Activated CD4-positive, CD25-positive, alpha-beta regulatory T cell treated with anti-CD3 and anti-CD28 coated beads, Interleukin-2, amount 50 U/mL, for 24 hours (primary cell): ENCODE results near the gene SYT2.
"Not testable (repeated sequence)": the region's sequence is repeated elsewhere in the genome, so short reads cannot be mapped to it uniquely, and the experiment has no call there.

Experiments
- ATAC-seq, 2 donors: fragments of 150-1000 bp; cut with Tn5 transposase; one replicate each; pipeline ENCODE4 v1.10.0; 2021; ENCODE audit warnings: mild to moderate bottlenecking in 1 of 2, moderate library complexity in 1 of 2

The SYT2 gene

DNA sequence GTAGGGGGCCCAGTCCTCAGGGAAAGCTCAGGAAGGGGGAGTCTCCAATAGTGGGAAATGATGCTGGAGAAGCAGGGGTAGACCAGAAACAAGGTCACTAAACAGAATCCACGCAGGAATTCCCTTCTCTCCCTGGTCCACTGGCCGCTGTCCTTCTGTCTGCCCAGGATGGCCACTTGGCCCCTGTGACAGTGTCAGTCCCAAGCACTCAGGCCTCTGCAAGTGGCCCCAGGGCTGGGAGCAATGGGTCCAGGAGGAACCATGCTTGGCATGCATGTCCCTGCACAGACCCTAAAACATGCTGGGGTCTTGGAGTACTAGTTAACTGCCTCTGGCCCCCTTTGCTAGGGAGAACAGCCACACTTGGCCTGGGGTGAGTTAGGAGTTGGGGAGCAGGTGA, 90.2 kb downstream of the SYT2 start:
- ATAC-seq = not testable (repeated sequence)

GRCh38 chr1:202619505-202619904, 90.7 kb downstream of the SYT2 start:
- no peak for ATAC-seq

- ATAC-seq = not testable (repeated sequence)
Observed at GRCh38 chr1:202619012-202619411, 91.2 kb downstream of the SYT2 start.

DNA sequence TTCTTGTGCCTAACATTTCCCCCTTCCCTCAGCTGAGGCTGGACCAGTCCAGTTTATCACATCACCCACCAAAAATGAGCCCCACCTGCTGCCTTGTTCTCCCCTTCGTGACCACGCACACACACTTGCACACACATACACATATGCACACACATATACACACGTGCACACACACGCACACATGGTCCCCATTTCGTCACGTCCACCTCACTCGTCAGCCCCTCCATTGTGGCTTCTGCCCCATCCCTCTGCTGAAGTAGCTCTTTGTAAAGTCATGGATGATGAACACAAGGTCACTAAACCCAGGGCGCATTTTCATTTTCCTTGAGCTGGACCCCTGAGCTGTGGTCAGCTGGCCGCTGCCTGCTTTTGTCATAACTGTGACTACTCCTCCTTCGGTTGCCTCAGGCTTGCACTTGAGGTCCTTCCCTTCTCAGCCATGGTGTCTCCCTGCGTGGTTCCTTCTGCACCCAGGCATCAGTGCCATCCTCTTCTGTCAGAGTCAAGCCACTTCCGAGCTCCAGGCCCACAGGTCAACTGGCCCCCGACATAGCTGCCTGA, 93.8 kb downstream of the SYT2 start:
- no peak for ATAC-seq

- peak; percentile 21 to 38 for ATAC-seq
Observed at GRCh38 chr1:202615501-202616354, 94.5 kb downstream of the SYT2 start.

DNA sequence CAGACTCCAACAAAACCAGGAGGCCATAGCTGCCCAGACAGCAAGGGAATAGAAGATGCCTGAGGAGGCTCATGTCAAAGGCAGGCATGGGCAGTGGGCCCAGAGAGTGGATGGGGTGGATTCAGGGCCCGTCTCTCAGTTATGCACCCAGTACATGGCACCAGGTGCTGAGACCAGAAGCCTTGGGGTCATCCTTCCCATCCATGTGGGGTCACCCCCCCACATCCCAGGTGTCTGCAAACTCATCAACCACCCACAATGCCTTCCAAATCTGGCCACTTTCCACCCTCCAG, 95.1 kb downstream of the SYT2 start:
- ATAC-seq = not testable (repeated sequence)

GRCh38 chr1:202614363-202615207, 95.7 kb downstream of the SYT2 start:
- not testable (repeated sequence) for ATAC-seq

- no peak for ATAC-seq
Observed at GRCh38 chr1:202613571-202613970, 96.7 kb downstream of the SYT2 start.

- ATAC-seq = not testable (repeated sequence)
Observed at GRCh38 chr1:202612036-202612435, 98.2 kb downstream of the SYT2 start.

GRCh38 chr1:202605515-202605914, 104.7 kb downstream of the SYT2 start:
- no peak for ATAC-seq

DNA sequence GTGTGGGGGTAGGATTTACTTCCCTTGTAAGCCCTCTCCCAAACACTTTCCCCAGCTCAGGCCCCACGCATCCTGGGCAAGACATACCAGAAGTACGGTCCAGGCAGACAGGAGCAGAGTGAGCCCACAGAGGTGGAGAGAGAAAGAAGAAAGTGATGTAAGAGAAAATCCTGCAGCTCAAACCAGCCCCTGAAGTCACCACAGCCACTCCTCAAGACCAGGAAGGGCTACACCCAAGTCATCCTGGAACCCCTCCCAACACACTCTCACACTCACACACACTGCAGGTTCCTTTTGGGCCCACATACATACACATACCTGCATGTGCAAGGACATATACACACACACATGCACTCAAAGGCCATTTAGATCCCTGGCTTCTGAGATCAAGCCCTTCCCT, 106.8 kb downstream of the SYT2 start:
- ATAC-seq = no peak

GRCh38 chr1:202600432-202601041, 109.7 kb downstream of the SYT2 start:
- ATAC-seq = no peak

DNA sequence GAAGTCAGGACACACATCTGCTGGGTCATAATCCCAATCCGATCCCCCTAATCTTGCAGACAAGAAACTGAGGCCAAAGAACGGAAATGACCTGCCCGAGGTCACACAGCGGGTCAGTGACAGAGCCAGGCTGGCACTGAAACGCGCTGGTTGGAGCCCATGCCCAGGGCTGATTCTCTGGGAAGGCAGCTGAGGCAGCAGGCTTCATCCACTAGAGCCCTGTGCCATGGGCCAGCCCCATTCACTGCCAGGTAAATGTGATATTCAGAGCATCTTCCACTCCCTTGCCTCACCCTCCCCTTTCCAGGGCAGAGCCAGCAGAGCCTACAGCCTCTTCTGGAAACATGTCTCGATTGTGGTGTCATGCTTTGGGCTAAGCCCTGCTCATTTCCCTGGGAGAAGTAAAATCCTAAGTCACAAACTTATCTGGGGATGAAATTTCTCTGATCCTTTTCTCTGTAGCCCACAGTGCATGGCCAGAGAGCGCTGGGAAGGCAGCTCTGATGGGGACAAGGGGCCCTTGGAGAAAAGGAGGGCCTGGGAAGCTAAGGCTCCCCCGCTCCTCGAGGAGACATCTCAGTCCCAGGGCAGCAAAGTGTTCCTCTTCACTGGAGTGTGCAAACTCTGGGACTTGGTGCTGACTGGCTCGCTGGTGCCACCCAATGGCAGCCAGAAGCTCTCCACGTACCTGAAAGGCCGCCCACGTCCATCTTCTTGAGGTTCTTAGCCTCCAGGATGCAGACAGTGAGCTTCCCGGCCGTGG, 110.4 kb downstream of the SYT2 start:
- no peak for ATAC-seq

DNA sequence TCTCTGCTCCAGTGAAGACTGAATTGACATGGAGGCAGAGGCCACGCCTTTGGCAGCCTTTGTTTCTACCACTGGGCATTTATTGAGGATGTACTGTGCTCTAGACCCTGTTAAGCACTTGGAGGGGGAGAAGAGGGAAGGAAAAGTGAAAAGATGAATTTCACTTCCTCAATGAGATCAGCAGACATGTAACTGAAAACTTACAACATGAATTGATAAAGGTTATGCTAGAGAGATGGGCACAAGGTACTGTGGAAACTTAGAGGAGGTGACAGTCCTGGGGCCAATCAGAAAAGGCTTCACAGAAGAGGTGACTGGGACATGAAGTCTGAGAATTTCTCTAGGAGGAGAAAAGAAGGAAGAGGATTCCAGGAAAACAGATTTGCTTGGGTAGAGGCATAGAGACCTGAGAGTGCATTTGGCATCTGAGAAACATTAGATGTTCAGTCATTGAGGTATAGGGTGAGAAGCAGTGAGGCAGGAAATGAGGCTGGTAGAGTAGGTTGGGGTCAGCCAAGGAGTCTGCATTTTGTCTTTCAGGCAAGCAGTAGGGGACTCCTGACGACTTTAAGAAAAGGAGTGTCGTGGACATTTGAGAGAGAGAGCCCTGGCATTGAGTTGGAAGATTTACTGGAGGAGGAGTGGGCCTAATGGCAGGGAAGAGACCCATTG, 113.0 kb downstream of the SYT2 start:
- ATAC-seq = no peak

DNA sequence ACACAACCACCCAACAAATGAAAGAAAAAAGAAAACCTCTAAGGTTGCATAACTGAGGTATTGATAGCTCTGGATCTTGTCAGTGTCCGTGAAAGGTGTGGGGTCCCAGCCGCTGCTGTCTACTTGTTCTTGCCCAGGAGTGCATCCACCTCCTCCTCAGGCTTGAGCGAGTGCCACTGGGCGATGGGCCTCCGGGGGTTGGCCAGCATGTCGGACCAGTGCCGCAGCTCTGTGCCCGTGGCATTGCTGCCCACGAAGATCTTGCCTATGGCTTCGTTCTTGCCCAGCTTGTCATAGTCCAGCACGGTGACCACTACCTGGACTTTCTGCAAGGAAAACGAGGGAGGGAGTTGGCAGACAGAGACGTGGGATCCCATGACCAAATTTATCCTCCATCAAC, 113.6 kb downstream of the SYT2 start:
- ATAC-seq = no peak

DNA sequence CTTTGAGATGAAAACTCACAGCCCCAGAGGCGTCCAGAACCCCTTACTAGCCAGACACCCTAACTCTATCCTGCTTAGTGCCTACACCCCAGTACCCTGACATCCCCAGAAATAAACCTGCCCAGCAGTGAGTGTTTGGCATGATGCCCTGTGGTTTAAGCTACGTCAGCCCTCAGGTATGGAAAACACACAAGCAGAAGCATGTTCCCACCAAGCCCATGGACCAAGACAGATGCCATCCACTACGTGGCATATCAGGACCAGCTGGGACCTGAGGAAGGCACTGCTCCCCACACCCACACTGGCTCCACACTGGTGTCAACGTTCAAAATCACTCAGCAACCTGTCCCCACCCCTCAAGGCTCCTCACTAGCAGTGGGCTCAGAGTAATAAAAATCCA, 116.4 kb downstream of the SYT2 start:
- ATAC-seq = no peak

DNA sequence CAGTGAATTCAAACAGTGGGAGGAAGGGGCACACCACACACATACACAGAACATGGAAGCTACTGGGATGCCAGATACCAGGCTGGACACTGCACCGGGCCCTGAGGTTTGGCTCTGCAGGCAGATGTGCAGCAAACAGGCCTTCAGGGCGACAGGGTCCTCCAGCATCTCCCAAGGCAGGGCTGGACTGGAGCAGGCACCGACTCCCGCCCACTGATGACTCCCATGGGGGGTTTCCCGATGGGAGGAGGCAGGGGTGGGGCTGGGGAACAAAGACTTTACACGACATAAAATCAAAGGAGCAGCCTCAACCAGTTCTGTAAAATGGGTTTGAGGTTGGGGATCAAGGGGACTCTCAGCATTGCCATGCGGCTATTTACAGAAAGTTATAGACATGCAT, 118.1 kb downstream of the SYT2 start:
- no peak for ATAC-seq

DNA sequence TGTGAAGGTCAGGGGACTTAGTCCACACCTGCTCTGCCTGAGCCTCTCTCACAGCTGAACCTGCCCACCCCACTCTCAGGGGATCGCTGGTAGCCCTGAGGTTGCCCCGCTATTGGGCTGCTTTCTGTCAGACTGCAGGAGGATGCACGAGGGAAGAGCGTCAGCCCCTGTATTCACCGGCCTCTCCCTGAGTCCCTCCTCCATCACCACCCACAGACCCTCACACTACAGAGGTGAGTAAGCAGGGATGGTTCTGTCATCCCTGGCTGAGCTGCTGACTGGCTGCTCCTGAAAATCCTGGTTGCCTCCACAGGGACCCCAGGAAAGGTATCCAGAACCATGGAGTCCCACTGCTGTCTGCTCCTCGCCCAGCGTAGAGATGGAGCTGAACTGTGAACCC, 118.7 kb downstream of the SYT2 start:
- ATAC-seq = no peak

DNA sequence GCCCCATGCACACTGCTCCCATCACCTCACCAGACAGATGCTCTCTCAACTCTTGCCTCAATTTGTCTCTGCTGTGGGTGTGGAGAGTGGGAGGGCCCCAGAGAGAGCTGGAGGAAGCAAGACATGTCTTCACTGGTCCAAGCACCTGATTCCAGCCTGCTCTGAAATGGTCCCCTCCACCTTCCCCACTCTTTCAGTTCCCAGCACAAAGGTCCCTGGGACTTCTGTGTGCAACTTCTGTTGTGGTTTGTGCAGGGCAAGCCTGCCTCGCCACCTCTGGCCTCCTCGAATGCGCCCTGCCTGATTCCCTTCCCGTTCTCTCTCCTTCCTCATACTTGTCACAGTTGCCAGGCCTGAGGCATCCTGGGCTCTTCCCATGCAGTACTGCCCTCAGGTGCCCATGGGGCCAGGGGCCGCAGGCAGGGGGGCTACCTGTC, 119.3 kb downstream of the SYT2 start:
- no peak for ATAC-seq

- no peak for ATAC-seq
Observed at GRCh38 chr1:202590126-202590525, 120.1 kb downstream of the SYT2 start.

DNA sequence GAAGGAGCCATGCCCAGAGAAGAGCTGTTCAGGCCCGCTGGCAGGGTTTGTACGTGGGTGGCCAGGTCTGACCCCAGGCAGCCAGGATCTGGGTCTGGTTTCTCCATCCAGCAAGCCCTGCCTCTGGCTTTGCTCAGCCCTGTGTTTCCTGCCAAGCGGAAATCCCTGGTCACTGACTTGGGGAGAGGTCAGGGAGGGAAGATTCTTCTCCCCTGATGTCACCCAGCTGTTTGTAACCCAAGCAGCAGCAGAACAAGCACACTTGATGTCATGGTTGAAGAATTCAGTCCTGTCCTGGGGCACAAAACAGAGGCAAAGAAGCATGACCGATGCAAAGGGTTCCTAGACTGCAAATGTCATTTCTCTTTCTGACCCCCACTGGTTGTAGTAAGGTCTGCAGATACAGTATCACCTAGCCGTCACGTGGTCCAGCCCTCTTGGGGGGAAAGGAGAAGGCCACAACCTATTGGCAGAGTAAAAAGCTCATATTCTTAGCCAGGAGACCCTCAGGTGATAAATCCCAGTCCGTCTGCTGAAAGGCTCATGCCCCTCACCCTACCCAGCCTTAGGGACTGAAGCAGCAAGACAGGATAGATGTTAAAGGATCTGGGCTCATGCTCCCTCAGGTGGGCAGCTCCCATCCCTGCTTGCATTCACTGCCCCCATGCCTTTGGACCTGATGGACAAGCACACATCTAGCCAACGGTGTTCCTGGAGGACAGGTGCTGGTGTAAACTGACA, 120.9 kb downstream of the SYT2 start:
- ATAC-seq = no peak
